Esophagus squamous epithelium (tissue), 5 donors: ENCODE data around the gene ZNF277. TPM values are rescaled to one million over a fixed set of nuclear protein-coding genes. Genes with fewer than 3 reads are reported as not detected.

ENCODE experiments used
- DNase-seq: peaks from one replicate; lab custom pipeline; 2025; lab: John Stamatoyannopoulos, UW
- H3K27ac ChIP-seq, 4 donors: fragments of 200-600 bp; sonication (generic); one replicate each; pipeline ENCODE4 v1.5.1; 2016 to 2019; ENCODE audit warnings: mild to moderate bottlenecking in 1 of 4
- H3K27me3 ChIP-seq, 4 donors: fragments of 200-600 bp; sonication (generic); 1 replicate in 3 of 4; 2 replicates in 1 of 4; pipeline versions ENCODE4 v1.5.1 to v1.6.0; 2017 to 2021; ENCODE audit warnings: antibody characterized with exemption in 1 of 4
- H3K36me3 ChIP-seq, 3 donors: fragments of 200-600 bp; sonication (generic); one replicate each; pipeline ENCODE4 v1.5.1; 2016 to 2019
- H3K4me1 ChIP-seq, 3 donors: fragments of 200-600 bp; sonication (generic); one replicate each; pipeline ENCODE4 v1.5.1; 2017 to 2019
- H3K4me3 ChIP-seq, 4 donors: fragments of 200-600 bp; sonication (generic); 1 replicate in 3 of 4; 2 replicates in 1 of 4; pipeline ENCODE4 v1.5.1; 2016 to 2019; ENCODE audit warnings: mild to moderate bottlenecking in 2 of 4, moderate library complexity in 1 of 4
- H3K9me3 ChIP-seq, 3 donors: fragments of 200-600 bp; sonication (generic); one replicate each; pipeline ENCODE4 v1.5.1; 2016 to 2019
- CTCF ChIP-seq, 6 experiments: fragments of 450-650 bp in 4 of 6; fragments of 200-600 bp in 2 of 6; sonication (generic) in 2 of 6; IDR thresholded peaks; one replicate each; pipeline ENCODE4 v1.5.1; 2016 to 2019; ENCODE audit warnings: antibody characterized with exemption in 6 of 6, mild to moderate bottlenecking in 4 of 6, moderate library complexity in 4 of 6
- POLR2A ChIP-seq, 4 donors: fragments of 450-650 bp; IDR thresholded peaks; one replicate each; pipeline ENCODE4 v1.6.1; 2017; ENCODE audit warnings: antibody characterized with exemption in 4 of 4, mild to moderate bottlenecking in 4 of 4, moderate library complexity in 3 of 4
- WGBS, 2 donors: methylation state at CpG; one replicate each; pipeline ENCODE4 v1.1.5; 2018; 5-methylcytosine and 5-hydroxymethylcytosine counted together
- intact Hi-C: fragments of 100-400 bp; cut with DNase I; formaldehyde crosslinking; loops from one replicate; pipeline ENCODE4 v1.15.0; 2022
- total RNA-seq, 4 donors: library from RNA; depleted of rRNA; stranded (reverse); fragments of >200 nt; gene quantifications; one replicate each; pipeline ENCODE4 v1.1.0, GENCODE V29; 2016
- donor health status: DM: yes; HTN: yes; CAD: no.

The ZNF277 gene
- total RNA-seq, 4 donors from 2014 or later = 7.3 to 32.0 (median 19.6) TPM

GRCh38 chr7:112356596-112356995, 150.1 kb downstream of the ZNF277 start:
- Histone ChIP-seq H3K4me1 (no peaks in the 10 kb centered on the region), H3K9me3 (no peaks in the 10 kb centered on the region), H3K36me3 (no peaks in the 10 kb centered on the region), H3K27ac (no peak overlapping the region), H3K27me3 (no peaks in the 10 kb centered on the region), H3K4me3 (no peak overlapping the region)
- no peak for DNase-seq
- WGBS, 2 donors = 57 to 74% methylated on average over 2 of the region's 2 CpGs
- TF ChIP-seq POLR2A (IDR thresholded peaks at IDR 0.05) = no peak
- no peak for TF ChIP-seq CTCF (IDR thresholded peaks at IDR 0.05)
- intact Hi-C loops = no loop called here

GRCh38 chr7:112357136-112357535, 150.6 kb downstream of the ZNF277 start:
- DNase-seq = no peak
- Histone ChIP-seq H3K36me3 (no peaks in the 10 kb centered on the region), H3K27me3 (no peaks in the 10 kb centered on the region), H3K27ac (no peak overlapping the region), H3K9me3 (no peaks in the 10 kb centered on the region), H3K4me1 (no peaks in the 10 kb centered on the region), H3K4me3 (no peak overlapping the region)
- intact Hi-C loops = no loop called here
- WGBS, 2 donors = 61 to 69% methylated on average over 4 of the region's 4 CpGs
- TF ChIP-seq POLR2A (IDR thresholded peaks at IDR 0.05) (no peak), CTCF (IDR thresholded peaks at IDR 0.05) (no peak)

- intact Hi-C loops = no loop called here
- TF ChIP-seq POLR2A (IDR thresholded peaks at IDR 0.05) (no peak), CTCF (IDR thresholded peaks at IDR 0.05) (no peak)
- Histone ChIP-seq H3K27ac (no peak overlapping the region), H3K27me3 (no peaks in the 10 kb centered on the region), H3K9me3 (no peaks in the 10 kb centered on the region), H3K36me3 (no peaks in the 10 kb centered on the region), H3K4me3 (no peak overlapping the region), H3K4me1 (no peaks in the 10 kb centered on the region)
- DNase-seq = no peak
Observed at GRCh38 chr7:112358513-112358912, 152.0 kb downstream of the ZNF277 start.

- no peaks in the 10 kb centered on the region for H3K36me3 ChIP-seq
- no peak for DNase-seq
- H3K9me3 ChIP-seq = no peaks in the 10 kb centered on the region
- intact Hi-C loops = no loop called here
- H3K4me1 ChIP-seq = no peaks in the 10 kb centered on the region
- H3K27me3 ChIP-seq = no peaks in the 10 kb centered on the region
- no peak overlapping the region for H3K4me3 ChIP-seq
- no peak overlapping the region for H3K27ac ChIP-seq
- TF ChIP-seq CTCF (IDR thresholded peaks at IDR 0.05) = no peak
- no peak for TF ChIP-seq POLR2A (IDR thresholded peaks at IDR 0.05)
Observed at GRCh38 chr7:112359086-112359485, 152.6 kb downstream of the ZNF277 start.

GRCh38 chr7:112360681-112361080, 154.2 kb downstream of the ZNF277 start:
- intact Hi-C loops = no loop called here
- Histone ChIP-seq H3K4me1 (no peaks in the 10 kb centered on the region), H3K27me3 (no peaks in the 10 kb centered on the region), H3K4me3 (no peak overlapping the region), H3K36me3 (no peaks in the 10 kb centered on the region), H3K9me3 (no peaks in the 10 kb centered on the region), H3K27ac (no peak overlapping the region)
- 78 to 85% methylated on average over 8 of the region's 8 CpGs for WGBS, 2 donors
- TF ChIP-seq POLR2A (IDR thresholded peaks at IDR 0.05) (no peak), CTCF (IDR thresholded peaks at IDR 0.05) (no peak)
- no peak for DNase-seq
